GM21360 (cell line): Measurements from ENCODE around the gene PRDX5.
A peak's percentile ranks its signal among the peaks of the same experiment; 100 is the strongest.

Experiments
- ATAC-seq: cut with Tn5 transposase; IDR thresholded peaks from one replicate; pipeline ENCODE4 v1.9.1; 2021; ENCODE audit warnings: mild to moderate bottlenecking, moderate library complexity; ENCODE audit not compliant: unreplicated experiment

Gene PRDX5

GRCh38 chr11:64317961-64318765 is at the start of gene PRDX5:
TSS of gene PRDX5 (plus strand) at chr11:64318121. CDS start at chr11:64318216, 95 bp downstream.
- ATAC-seq, result peak; percentile 58

GRCh38 chr11:64268893-64269539 is 48.9 kb upstream of the PRDX5 start:
- peak; percentile 8 for ATAC-seq

DNA sequence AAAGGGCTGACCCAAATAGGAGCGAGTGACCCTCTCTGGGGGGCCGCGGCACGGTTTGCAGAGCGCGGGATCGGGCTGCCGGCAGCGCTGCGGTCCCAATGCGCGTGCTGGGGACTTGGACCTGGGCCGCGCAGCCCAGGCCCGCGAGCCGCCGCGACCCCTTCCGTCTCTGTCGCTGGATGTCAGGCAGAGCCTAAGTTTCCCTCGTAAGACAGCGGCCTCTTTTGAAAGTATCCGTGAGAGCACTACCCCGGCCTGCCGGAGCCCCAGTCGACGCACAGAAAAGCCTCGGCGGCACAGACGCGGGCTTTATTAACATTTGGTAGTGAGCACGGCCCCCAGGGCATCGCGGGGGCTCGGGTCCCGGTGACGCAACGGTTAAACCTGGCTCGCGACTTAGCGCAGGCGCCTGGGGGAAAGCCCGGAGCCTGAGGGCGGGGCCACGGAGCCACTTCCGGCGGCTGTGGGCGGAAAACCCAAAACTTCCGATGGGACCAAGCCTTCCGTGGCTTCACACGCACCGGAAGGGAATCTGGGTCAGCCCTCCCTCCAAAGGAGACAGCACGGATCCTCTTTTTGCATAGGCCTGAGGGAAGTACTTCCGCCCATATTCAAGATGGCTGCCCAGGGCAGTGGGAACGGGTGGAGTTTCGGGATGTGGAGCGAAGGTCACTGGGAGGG is 48.2 kb upstream of the PRDX5 start:
- ATAC-seq, result peak; percentile 51

DNA sequence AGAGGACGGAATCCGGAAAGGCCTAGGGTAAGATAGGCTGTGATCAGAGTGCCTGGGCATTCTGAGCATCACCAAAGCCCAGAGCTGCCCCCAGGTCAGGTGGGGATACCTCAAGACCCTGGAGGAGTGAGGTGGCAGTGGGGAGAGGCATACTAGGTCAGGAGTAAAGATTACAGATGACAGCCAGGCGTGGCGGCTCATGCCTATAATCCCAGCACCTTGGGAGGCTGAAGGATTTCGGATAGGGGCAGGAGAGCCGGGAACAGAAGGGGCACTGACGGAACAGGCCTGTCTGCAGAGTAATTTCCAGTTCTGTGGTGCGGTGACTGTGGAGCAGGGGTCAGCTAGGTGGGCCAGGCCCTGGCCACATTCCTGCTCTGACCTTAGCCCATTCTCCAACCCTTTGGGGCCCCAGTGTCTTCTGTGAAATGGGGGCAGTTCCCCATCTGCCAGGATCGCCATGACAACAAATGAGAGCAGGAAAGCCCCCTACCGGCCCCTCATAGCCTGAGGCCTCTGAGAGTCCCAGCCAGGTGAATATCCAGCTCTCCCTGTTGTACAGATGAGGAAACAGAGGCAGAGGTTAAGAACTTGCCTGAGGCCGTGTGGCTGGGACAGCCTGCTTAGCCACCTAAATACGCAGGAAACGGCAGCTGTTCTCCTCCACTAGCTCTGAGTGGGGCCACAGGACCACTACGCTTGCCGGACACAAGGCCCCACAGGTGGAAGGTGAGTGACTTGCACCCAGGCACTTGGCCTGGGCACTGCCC is 42.7 kb upstream of the PRDX5 start:
- no peak for ATAC-seq

DNA sequence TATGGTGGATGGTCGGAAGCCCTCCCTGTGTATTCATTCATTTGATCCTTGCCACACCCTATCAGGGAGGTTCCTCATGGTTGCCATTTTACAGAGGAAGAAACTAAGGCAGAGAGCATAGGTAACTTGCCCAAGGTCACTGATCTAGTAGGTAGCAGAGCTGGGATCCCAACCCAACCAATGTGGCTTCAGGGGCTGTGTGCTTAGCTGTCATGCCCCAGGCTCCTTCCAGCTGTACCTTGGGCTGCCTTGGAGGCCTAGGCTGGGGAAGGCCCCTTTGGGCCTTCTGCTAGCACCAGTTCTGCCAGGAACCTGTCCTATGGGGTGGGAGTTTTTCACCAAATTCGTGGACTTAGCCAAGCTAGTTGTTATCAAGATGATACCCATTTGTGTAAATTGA is 42.1 kb upstream of the PRDX5 start:
- ATAC-seq, result no peak

DNA sequence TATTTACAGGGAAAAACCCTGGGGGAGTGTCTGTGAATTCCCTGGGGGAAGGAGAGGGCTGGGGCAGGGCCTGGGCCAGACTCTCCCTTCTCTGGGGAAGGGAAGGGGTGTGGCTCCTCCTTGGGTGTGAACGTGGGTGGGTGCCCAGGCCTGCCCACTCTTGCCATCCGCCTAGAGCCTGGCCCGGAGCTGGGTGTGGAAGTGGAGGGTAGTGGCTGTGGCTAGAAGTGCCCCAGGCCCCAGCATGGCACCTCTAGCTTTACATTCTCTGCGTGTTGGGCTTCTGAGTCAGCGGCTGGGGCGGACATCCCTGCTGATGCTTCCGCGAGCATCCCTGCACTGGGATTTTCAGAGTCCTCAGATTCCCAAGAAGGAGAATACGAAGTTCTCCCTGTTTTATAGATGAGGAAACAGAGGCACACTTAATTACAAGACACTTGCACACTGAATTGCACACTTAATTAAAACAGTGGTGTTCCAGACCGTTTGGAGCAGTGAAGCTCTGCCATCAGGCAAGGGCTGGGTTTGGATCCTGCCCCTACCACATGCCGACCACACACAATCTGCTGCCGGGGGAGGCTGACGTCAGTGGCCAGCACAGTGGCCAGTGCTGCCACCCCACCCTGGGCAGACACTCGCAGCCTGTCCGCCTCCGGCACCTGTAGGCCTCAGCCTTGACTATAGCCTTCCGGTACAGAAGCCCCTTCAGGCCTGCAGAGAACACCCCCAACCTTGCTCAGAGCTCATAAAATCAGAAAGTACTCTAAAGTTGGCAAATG is 41.1 kb upstream of the PRDX5 start:
- no peak for ATAC-seq

DNA sequence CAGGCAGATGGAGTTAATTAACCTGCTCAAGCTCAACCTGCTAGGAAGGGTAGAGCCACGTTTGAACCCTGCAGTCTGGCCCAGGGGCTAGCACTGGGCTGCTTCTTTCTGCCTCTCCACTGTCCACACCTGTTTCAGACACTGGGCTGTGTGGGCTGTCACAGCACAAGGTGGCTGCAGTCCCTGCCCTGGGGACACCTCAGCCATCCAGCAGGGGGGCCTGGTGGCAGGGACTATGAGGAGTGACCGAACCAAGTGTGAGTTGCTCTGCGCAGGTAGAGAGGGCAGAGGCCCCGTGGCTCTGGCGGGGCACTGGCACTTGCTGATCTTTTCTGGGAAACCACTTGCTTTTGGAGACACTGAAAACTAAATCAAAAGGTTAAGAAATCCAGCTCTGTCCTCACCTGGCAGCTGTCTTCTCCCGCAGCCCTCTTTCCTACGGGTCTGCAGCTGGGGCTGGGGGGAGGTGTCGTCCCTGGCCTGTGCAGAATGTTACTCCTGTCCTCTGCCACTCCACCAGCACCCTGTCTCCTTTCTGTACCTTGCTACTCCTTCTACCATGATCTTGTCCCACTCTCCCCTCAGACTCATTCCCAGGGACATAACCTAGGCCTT is 39.2 kb upstream of the PRDX5 start:
- no peak for ATAC-seq

GRCh38 chr11:64281957-64282770 is 35.8 kb upstream of the PRDX5 start:
- no peak for ATAC-seq

DNA sequence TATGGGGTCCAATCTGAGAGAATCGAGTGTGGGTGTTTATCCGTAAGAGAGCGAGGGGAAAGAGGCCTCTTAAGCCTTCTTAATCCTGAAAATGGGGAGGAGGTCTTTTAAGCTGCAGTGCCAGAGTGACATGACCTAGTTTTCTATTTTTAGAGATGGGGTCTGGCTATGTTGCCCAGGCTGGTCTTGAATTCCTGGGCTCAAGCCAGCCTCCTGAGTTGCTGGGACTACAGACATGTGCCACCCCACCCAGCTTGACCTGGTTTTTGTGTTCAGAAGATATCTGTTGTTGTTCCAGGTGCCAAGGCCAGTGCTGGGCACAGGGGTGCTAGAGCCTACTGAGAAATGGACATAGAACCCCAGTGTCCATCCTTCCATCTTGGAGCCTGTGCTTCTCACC is 34.8 kb upstream of the PRDX5 start:
- no peak for ATAC-seq

DNA sequence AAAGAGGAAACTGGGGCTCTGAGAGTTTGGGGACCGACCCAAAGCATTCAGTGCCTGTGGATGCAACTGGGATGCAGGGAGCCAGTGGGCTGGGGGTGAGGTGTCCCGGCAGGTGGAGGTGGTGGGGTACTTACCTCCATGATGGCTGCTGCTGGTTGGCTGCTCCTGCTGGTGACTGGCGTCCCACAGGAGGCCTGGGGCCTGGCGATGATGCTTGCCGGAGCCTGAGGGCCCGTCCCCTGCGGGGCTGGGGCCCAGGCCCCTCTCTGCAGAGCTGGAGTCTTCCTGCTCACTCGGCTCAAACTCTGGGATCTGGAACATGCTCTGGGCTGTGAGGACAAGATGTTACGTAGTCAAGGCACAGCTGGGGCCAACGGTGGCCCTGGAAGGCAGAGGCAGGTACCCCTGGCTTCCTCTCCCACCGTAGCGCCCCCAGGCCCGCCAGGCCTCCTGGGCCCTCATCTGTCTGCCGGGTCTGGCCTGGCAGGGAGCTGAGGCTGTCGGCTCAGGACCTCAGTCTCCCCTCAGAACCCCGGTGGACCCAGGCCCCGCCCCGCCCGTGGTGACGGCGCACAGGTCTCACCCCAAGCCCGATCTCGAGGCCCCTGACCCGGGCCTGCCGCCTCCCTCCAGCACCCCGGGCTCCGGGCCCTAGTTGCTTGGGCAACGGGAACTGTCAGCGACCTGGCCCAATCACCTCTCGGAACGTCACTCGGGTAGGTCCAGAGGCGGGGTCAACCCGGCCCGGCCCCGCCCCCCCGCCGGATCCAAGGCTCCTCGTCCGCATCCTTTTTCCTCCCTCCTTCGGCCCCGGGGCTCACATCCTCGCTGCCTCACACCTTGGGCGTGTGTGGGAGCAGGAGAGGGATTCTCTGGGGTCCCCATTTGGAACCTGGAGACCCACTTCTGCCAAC is 33.6 kb upstream of the PRDX5 start, which contains the start of gene BAD:
TSS of gene BAD (minus strand) at position 618 of the 914 bp plus-strand sequence. CDS start at position 321, 297 bp downstream.
- peak; percentile 63 for ATAC-seq

DNA sequence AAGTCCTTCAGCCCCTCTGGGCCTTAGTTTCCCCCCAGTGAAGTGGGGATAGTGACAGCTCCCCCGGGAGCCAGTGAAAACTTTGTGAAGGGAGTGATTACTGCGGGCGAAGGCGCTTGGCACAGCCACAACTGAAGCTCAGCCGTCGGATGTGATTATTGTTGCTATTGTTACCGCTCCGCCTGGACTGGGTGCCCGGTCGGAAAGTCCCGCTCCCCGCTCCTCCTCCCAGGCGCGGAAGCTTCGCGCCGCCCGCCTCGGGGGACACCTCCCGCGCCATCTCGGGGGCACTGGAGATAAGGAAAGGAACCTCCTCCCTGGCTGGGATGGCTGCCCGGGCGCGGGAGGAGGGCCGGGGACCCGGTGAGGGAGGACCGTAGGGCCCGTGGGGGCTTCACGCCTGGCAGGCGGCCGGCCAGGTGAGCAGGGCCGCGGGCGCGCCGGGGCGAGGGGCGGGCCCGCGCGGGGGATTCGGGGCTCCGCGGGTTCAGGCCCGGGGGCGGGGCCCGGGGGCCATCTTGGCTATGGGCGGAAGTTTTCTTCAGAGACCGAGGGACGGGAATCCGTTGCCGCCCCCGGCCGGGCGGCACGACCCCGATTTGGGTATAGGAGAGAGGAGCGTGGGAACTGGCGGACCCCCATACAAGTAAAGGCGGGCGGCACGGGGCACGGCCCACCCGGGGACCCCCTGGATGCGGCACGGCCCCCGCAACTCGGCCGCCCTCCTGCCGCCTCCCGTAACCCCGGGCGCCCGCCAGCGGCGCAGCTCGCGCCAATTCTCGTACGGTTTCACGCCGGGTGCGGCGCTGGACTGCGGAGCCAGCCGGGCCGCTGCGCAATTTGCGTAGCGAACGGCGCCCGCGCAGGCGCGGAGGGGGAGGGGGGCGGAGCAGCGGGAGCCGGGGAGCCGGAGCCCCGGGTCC is 32.7 kb upstream of the PRDX5 start, which contains the start of gene GPR137:
TSS of gene GPR137 (plus strand) at position 887 of the 923 bp plus-strand sequence. CDS start 677 bp downstream, outside the sequence.
- peak; percentile 50 for ATAC-seq

- ATAC-seq, result no peak
Observed at GRCh38 chr11:64285885-64286800, 31.8 kb upstream of the PRDX5 start.

DNA sequence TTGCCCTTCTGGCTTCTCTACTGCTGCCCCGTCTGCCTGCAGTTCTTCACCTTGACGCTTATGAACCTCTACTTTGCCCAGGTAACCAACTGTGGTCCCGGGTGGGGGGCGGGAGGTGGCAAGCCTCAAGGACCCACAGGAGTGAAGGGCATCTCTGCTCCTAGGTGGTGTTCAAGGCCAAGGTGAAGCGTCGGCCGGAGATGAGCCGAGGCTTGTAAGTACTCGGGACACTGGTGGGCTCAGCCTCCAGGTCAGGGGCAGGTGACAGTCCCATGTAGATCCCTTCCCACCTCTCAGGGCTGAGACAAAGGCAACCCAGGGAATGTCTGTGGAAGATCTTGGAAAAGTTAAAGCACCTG is 31.1 kb upstream of the PRDX5 start:
- ATAC-seq, result no peak

DNA sequence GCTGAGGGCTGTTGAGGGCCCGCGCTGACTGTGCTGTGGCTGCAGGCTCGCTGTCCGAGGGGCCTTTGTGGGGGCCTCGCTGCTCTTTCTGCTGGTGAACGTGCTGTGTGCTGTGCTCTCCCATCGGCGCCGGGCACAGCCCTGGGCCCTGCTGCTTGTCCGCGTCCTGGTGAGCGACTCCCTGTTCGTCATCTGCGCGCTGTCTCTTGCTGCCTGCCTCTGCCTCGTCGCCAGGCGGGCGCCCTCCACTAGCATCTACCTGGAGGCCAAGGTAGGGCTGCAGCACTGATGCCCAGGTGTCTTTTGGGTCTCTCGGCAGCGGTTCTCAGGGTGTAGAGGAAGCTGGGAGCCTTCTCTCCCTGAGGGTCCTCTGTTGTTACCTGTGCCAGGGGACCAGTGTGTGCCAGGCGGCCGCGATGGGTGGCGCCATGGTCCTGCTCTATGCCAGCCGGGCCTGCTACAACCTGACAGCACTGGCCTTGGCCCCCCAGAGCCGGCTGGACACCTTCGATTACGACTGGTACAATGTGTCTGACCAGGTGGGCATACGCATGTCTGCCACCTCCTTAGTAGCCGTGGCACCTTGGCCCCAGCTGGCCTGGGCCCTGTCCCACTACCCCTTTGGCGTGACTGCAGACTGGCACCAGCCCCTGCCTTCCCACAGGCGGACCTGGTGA is 30.1 kb upstream of the PRDX5 start:
- ATAC-seq, result no peak

DNA sequence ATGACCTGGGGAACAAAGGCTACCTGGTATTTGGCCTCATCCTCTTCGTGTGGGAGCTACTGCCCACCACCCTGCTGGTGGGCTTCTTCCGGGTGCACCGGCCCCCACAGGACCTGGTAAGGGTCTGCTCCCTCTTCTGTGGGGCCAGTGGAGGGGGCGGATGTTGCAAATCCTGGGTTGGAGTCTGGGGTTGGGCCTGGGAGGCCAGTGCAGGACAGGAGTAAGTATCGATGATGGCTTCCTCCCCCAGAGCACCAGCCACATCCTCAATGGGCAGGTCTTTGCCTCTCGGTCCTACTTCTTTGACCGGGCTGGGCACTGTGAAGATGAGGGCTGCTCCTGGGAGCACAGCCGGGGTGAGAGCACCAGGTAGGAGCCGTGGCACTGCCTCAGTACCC is 29.6 kb upstream of the PRDX5 start:
- no peak for ATAC-seq
